ENCODE results near the gene PPRC1. TPM values are rescaled to one million over a fixed set of nuclear protein-coding genes. Genes with fewer than 3 reads are reported as not detected.

The PPRC1 gene
- total RNA-seq, 1 experiment from 2014 or later, result 63.0 TPM

DNA sequence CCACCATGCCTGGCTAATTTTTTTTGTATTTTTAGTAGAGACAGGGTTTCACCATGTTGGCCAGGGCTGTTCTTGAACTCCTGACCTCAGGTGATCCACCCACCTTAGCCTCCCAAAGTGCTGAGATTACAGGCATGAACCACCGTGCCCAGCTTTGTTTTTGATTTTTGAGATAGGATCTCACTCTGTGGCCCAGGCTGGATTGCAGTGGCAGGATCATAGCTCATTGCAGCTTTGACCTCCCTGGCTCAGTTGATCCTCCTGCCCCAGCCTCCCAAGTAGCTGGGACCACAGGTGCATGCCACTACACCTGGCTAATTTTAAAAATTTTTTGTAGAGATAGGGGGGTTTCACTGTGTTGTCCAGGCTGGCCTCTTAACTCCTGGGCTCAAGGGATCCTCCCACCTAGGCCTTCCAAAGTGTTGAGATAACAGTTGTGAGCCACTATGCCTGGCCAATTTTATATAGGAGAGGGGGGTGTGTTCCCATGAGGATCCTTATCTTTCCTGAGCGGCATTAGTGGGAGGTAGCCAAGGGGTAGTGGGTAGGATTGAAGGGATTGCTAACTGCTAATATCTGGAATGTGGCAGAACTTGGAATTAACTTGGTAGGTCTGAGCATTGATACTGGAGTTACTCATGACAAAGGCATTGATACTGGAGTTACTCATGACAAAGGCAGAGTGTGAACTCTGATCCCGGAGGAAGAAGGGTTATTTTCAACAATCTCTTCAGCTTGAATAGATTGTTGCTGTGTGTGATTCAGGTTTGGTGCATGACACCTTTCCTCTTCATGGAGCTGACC lies 18.3 kb downstream of the PPRC1 start:
- Histone ChIP-seq H3K9me3 (replicated peaks) (no peaks in the 10 kb centered on the region), H3K36me3 (peaks cover 60% of the 10 kb centered on the region), H3K27ac (peak overlapping the region; percentile 89), H3K27me3 (no peaks in the 10 kb centered on the region), H3K4me3 (peak overlapping the region; percentile 77), H3K4me1 (peaks cover 6% of the 10 kb centered on the region)
- DNase-seq, result no peak

GRCh38 chr10:102151774-102152544 lies 19.1 kb downstream of the PPRC1 start, which contains the start of gene NOLC1:
Gene NOLC1 (plus strand): TSS chr10:102152389. CDS start chr10:102152411, 22 bp downstream.
- H3K27ac ChIP-seq, result peak within 1 kb of the TSS; percentile 89
- peak within 1 kb of the TSS; percentile 77 for H3K4me3 ChIP-seq
- no peaks in the 10 kb centered on the region for H3K9me3 ChIP-seq (replicated peaks)
- peaks cover 59% of the 10 kb centered on the region for H3K36me3 ChIP-seq
- peaks cover 6% of the 10 kb centered on the region for H3K4me1 ChIP-seq
- no peaks in the 10 kb centered on the region for H3K27me3 ChIP-seq
- DNase-seq, result peak; percentile 100

DNA sequence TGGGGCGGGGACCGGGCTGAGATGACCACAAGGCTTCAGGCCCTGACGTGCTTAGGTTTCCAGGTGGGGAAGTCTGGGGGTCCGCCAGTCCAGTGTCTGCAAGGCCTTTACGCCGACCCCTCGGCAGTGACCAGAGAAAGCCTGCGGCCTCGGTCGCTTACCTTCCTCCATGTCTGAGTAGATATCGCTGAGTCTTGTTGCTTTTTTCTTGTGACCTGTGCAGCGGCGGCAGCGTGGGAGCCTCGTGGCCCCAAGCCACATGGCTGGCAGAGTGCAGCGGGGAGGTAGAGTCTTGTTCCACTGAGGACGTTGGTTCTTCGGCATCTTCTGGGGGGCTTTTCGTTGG lies 19.7 kb downstream of the PPRC1 start:
- Histone ChIP-seq H3K27ac (peak overlapping the region; percentile 89), H3K4me1 (peaks cover 6% of the 10 kb centered on the region), H3K9me3 (replicated peaks) (no peaks in the 10 kb centered on the region), H3K4me3 (peak overlapping the region; percentile 77), H3K36me3 (peaks cover 59% of the 10 kb centered on the region), H3K27me3 (no peaks in the 10 kb centered on the region)
- peak in 1 of 2 experiments; percentile 49 for DNase-seq

GRCh38 chr10:102153093-102153620 lies 20.3 kb downstream of the PPRC1 start:
- peaks cover 59% of the 10 kb centered on the region for H3K36me3 ChIP-seq
- peak overlapping the region; percentile 89 for H3K27ac ChIP-seq
- peaks cover 6% of the 10 kb centered on the region for H3K4me1 ChIP-seq
- H3K4me3 ChIP-seq, result peak overlapping the region; percentile 77
- H3K27me3 ChIP-seq, result no peaks in the 10 kb centered on the region
- H3K9me3 ChIP-seq (replicated peaks), result no peaks in the 10 kb centered on the region
- DNase-seq, result no peak

GRCh38 chr10:102154466-102155116 lies 21.8 kb downstream of the PPRC1 start:
- H3K27me3 ChIP-seq, result no peaks in the 10 kb centered on the region
- H3K36me3 ChIP-seq, result peaks cover 60% of the 10 kb centered on the region
- H3K4me3 ChIP-seq, result no peak overlapping the region
- H3K4me1 ChIP-seq, result peaks cover 6% of the 10 kb centered on the region
- no peak overlapping the region for H3K27ac ChIP-seq
- no peaks in the 10 kb centered on the region for H3K9me3 ChIP-seq (replicated peaks)
- no peak for DNase-seq

- DNase-seq, result no peak
- Histone ChIP-seq H3K36me3 (peaks cover 66% of the 10 kb centered on the region), H3K27ac (no peak overlapping the region), H3K27me3 (no peaks in the 10 kb centered on the region), H3K4me3 (no peak overlapping the region), H3K9me3 (replicated peaks) (no peaks in the 10 kb centered on the region), H3K4me1 (no peaks in the 10 kb centered on the region)
Measured at GRCh38 chr10:102157224-102157623, 24.4 kb downstream of the PPRC1 start.

DNA sequence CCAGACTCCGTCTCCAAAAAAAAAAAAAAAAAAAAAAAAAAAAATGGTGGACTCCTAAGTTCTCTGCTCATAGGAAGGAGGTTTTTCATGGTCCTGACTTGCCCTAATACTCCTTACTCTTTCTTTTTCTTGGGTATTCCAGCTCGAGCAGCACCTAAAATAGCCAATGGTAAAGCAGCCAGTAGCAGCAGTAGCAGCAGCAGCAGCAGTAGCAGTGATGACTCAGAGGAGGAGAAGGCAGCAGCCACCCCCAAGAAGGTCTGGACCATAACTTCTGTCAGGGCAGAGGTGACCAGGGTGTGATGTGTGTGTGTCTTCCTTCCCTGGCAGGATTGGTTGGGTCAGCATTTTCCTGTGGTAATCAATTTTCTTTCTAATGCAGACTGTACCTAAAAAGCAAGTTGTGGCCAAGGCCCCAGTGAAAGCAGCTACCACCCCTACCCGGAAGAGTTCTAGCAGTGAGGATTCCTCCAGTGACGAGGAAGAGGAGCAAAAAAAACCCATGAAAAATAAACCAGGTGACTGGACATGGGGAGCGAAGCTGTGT lies 26.3 kb downstream of the PPRC1 start:
- H3K36me3 ChIP-seq, result peaks cover 84% of the 10 kb centered on the region
- no peaks in the 10 kb centered on the region for H3K9me3 ChIP-seq (replicated peaks)
- H3K27ac ChIP-seq, result no peak overlapping the region
- no peaks in the 10 kb centered on the region for H3K27me3 ChIP-seq
- DNase-seq, result no peak
- H3K4me3 ChIP-seq, result no peak overlapping the region
- H3K4me1 ChIP-seq, result peaks cover 8% of the 10 kb centered on the region; the same call in 1 of the 2 replicates

DNA sequence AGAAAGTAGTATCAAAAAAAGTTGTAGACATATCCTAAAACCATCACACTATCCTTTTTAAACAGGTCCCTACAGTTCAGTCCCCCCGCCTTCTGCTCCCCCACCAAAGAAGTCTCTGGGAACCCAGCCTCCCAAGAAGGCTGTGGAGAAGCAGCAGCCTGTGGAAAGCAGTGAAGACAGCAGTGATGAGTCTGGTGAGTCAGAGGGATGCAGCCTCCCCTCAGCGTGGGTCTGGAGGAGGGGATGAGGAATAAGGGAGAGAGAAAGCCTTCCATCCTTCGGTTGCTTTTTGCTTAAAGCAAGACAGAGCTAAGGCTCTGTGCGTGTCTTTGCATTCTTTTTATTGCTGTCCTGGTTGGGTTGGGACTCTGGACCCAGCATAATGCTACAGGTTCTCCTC lies 27.0 kb downstream of the PPRC1 start:
- H3K4me3 ChIP-seq, result no peak overlapping the region
- H3K4me1 ChIP-seq, result peaks cover 8% of the 10 kb centered on the region; the same call in 1 of the 2 replicates
- no peaks in the 10 kb centered on the region for H3K9me3 ChIP-seq (replicated peaks)
- H3K27me3 ChIP-seq, result no peaks in the 10 kb centered on the region
- no peak overlapping the region for H3K27ac ChIP-seq
- H3K36me3 ChIP-seq, result peaks cover 82% of the 10 kb centered on the region
- DNase-seq, result no peak

GRCh38 chr10:102163342-102163989 lies 30.6 kb downstream of the PPRC1 start:
- H3K36me3 ChIP-seq, result peaks cover 57% of the 10 kb centered on the region
- H3K27ac ChIP-seq, result no peak overlapping the region
- no peaks in the 10 kb centered on the region for H3K9me3 ChIP-seq (replicated peaks)
- DNase-seq, result no peak
- no peak overlapping the region for H3K4me3 ChIP-seq
- H3K4me1 ChIP-seq, result peaks cover 8% of the 10 kb centered on the region; the same call in 1 of the 2 replicates
- no peaks in the 10 kb centered on the region for H3K27me3 ChIP-seq

- no peaks in the 10 kb centered on the region for H3K27me3 ChIP-seq
- no peak for DNase-seq
- H3K27ac ChIP-seq, result no peak overlapping the region
- no peaks in the 10 kb centered on the region for H3K9me3 ChIP-seq (replicated peaks)
- peaks cover 8% of the 10 kb centered on the region; the same call in 1 of the 2 replicates for H3K4me1 ChIP-seq
- no peak overlapping the region for H3K4me3 ChIP-seq
- peaks cover 14% of the 10 kb centered on the region for H3K36me3 ChIP-seq
Measured at GRCh38 chr10:102167861-102168260, 35.0 kb downstream of the PPRC1 start.

- Histone ChIP-seq H3K27ac (no peak overlapping the region), H3K27me3 (no peaks in the 10 kb centered on the region), H3K9me3 (replicated peaks) (no peaks in the 10 kb centered on the region), H3K4me3 (no peak overlapping the region), H3K4me1 (peaks cover 5% of the 10 kb centered on the region; the same call in 1 of the 2 replicates), H3K36me3 (no peaks in the 10 kb centered on the region)
- DNase-seq, result no peak
Measured at GRCh38 chr10:102170602-102171001, 37.8 kb downstream of the PPRC1 start.

GRCh38 chr10:102172288-102172687 lies 39.4 kb downstream of the PPRC1 start:
- no peak for DNase-seq
- H3K27ac ChIP-seq, result no peak overlapping the region
- H3K36me3 ChIP-seq, result no peaks in the 10 kb centered on the region
- no peaks in the 10 kb centered on the region for H3K9me3 ChIP-seq (replicated peaks)
- no peak overlapping the region for H3K4me3 ChIP-seq
- H3K4me1 ChIP-seq, result peaks cover 5% of the 10 kb centered on the region; the same call in 1 of the 2 replicates
- no peaks in the 10 kb centered on the region for H3K27me3 ChIP-seq

GRCh38 chr10:102175415-102175814 lies 42.6 kb downstream of the PPRC1 start:
- DNase-seq, result peak in 1 of 2 experiments; percentile 33
- Histone ChIP-seq H3K4me1 (peaks cover 5% of the 10 kb centered on the region), H3K4me3 (no peak overlapping the region), H3K36me3 (no peaks in the 10 kb centered on the region), H3K27me3 (no peaks in the 10 kb centered on the region), H3K27ac (no peak overlapping the region), H3K9me3 (replicated peaks) (no peaks in the 10 kb centered on the region)

DNA sequence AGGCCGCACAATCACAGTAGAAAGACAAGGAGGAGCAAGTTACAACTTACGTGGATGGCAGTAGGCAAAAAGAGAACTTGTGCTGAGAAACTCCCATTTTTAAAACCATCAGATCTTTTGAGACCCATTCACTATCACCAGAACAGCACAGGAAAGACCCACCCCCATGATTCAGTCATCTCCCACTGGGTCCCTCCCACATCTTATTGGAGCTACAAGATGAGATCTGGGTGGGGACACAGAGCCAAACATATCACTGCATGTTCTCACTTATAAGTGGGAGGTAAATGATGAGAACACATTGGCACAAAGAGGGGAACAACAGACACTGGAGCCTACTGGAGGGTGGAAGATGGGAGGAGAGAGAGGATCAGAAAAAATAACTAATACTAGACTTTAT lies 51.8 kb downstream of the PPRC1 start:
- no peaks in the 10 kb centered on the region for H3K27me3 ChIP-seq
- no peaks in the 10 kb centered on the region; the same call in 1 of the 2 replicates for H3K4me1 ChIP-seq
- peaks cover 5% of the 10 kb centered on the region for H3K9me3 ChIP-seq (replicated peaks)
- no peak overlapping the region for H3K4me3 ChIP-seq
- no peak overlapping the region for H3K27ac ChIP-seq
- no peak for DNase-seq
- H3K36me3 ChIP-seq, result no peaks in the 10 kb centered on the region
